Measurements from ENCODE around the gene KRT27. TPM values are rescaled to one million over a fixed set of nuclear protein-coding genes. Genes with fewer than 3 reads are reported as not detected.

KRT27 gene
- total RNA-seq, 1 donor from 2014 or later: not detected

DNA sequence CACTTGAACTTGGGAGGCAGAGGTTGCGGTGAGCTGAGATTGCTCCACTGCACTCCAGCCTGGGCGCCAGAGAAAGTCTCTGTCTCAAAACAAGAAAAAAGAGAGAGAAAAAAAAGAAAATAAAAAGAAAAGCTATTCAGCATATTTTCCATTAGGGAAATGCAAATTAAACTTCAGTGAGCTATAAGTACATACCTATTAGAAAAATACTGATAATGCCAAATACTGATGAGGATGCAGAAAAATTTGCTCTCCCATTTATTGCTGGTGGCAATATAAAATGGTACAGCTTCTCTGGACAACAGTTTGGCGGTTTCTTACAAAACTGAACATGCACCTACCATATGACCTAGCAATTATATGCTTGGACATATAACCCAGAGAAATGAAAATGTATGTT is 30.3 kb upstream of the KRT27 start:
- Histone ChIP-seq H3K9me3 (ENCODE audit: control insufficient read depth in 3 of 3, low read length in 3 of 3) (no peaks in the 10 kb centered on the region), H3K4me1 (ENCODE audit: control insufficient read depth in 3 of 3, insufficient read depth in 3 of 3, low read length in 3 of 3) (peaks cover 0 to under 1% (median 0%) of the 10 kb centered on the region in 3 donors), H3K27me3 (ENCODE audit: control insufficient read depth in 3 of 3, insufficient read depth in 3 of 3, low read length in 3 of 3) (peaks cover 7 to 19% (median 19%) of the 10 kb centered on the region in 3 donors), H3K9ac (ENCODE audit: low read depth in 1 of 3, low read length in 3 of 3) (no peak overlapping the region), H3K36me3 (ENCODE audit: control insufficient read depth in 3 of 3, insufficient read depth in 3 of 3, low read length in 3 of 3) (peaks cover 5 to 6% (median 6%) of the 10 kb centered on the region in 3 donors), H3K4me3 (ENCODE audit: low read length in 3 of 3) (no peak overlapping the region), H3K27ac (ENCODE audit: low read depth, low read length) (no peak overlapping the region)

DNA sequence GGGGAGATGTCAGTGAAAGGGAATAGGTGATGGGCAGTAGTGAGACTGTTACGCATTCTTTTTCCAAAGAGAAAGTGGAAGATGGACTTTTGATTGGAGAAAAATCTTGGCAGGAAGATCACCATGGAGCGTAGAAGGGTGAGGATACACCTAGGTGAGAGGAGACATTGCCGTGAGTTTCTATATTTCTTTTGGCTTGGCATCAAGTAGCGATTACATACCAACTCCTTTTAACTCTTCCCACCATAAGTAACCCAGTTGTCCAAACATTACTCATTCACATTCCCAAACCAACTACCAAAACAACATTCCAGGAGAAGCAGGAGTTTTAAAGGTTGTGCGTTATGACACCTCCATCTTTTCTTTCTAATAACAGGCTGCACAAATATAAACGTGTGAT is 28.1 kb upstream of the KRT27 start:
- Histone ChIP-seq H3K36me3 (ENCODE audit: control insufficient read depth in 3 of 3, insufficient read depth in 3 of 3, low read length in 3 of 3) (no peaks in the 10 kb centered on the region), H3K27ac (ENCODE audit: low read depth, low read length) (no peak overlapping the region), H3K9ac (ENCODE audit: low read depth in 1 of 3, low read length in 3 of 3) (no peak overlapping the region), H3K9me3 (ENCODE audit: control insufficient read depth in 3 of 3, low read length in 3 of 3) (no peaks in the 10 kb centered on the region), H3K4me3 (ENCODE audit: low read length in 3 of 3) (no peak overlapping the region), H3K4me1 (ENCODE audit: control insufficient read depth in 3 of 3, insufficient read depth in 3 of 3, low read length in 3 of 3) (no peaks in the 10 kb centered on the region), H3K27me3 (ENCODE audit: control insufficient read depth in 3 of 3, insufficient read depth in 3 of 3, low read length in 3 of 3) (peaks cover 25 to 39% (median 36%) of the 10 kb centered on the region in 3 donors)

DNA sequence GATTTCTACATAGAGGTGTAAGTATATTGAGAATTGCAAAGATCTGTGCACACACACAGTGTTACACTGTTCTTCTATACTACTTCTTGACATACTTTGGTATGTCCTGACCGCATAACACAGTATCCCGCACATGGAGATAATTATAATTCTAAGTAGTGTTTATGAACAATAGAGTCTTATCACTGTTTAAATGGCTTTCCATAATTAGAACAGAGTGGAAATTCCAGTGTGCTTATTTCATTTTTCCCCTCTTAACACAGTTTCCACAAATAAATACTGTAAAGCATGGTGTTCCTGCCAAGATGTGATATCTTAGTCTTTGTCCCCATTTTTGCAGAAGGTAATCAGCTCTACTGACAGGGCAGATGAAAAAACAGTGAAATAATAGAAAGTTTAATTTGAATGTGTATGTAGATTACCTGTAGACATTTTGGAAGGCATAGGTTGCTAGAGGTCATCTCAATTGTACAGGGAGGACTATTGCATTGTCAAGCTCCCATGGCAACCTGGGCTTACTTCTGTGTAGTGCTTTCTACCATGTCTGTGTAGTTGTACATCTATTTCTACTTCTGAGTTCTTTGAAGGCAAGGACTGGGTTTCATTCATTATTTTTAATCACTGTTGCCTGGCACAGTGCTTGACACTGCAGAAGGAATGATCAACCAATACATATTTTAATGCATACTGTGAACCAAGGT is 27.5 kb upstream of the KRT27 start:
- H3K9me3 ChIP-seq (ENCODE audit: control insufficient read depth in 3 of 3, low read length in 3 of 3): peaks cover 0 to 2% (median 0%) of the 10 kb centered on the region in 3 donors
- H3K27ac ChIP-seq (ENCODE audit: low read depth, low read length): no peak overlapping the region
- H3K4me1 ChIP-seq (ENCODE audit: control insufficient read depth in 3 of 3, insufficient read depth in 3 of 3, low read length in 3 of 3): no peaks in the 10 kb centered on the region
- H3K4me3 ChIP-seq (ENCODE audit: low read length in 3 of 3): no peak overlapping the region
- H3K9ac ChIP-seq (ENCODE audit: low read depth in 1 of 3, low read length in 3 of 3): no peak overlapping the region
- H3K36me3 ChIP-seq (ENCODE audit: control insufficient read depth in 3 of 3, insufficient read depth in 3 of 3, low read length in 3 of 3): no peaks in the 10 kb centered on the region
- peaks cover 31 to 41% (median 39%) of the 10 kb centered on the region in 3 donors for H3K27me3 ChIP-seq (ENCODE audit: control insufficient read depth in 3 of 3, insufficient read depth in 3 of 3, low read length in 3 of 3)

DNA sequence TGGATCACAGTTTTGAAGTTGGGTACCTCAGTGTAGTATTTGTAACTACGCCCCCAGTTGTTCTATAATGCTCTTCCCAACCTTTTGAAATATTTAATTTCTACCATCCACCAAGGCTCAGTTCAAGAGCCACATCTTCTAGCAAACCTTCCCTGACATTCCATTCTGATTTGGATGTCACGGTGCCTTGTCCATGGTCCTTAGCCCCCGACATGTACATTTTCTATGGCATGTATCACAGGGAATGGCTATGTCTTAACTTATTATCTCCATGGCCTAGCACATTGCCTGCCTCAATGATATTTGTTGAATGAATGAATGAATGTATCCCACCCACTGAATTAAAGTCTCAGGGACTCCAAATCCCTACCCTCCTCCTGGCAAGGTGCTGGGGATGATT is 23.8 kb upstream of the KRT27 start:
- no peak overlapping the region for H3K27ac ChIP-seq (ENCODE audit: low read depth, low read length)
- H3K9me3 ChIP-seq (ENCODE audit: control insufficient read depth in 3 of 3, low read length in 3 of 3): peaks cover 0 to 2% (median 0%) of the 10 kb centered on the region in 3 donors
- no peak overlapping the region for H3K4me3 ChIP-seq (ENCODE audit: low read length in 3 of 3)
- no peaks in the 10 kb centered on the region for H3K36me3 ChIP-seq (ENCODE audit: control insufficient read depth in 3 of 3, insufficient read depth in 3 of 3, low read length in 3 of 3)
- H3K27me3 ChIP-seq (ENCODE audit: control insufficient read depth in 3 of 3, insufficient read depth in 3 of 3, low read length in 3 of 3): peaks cover 36 to 46% (median 43%) of the 10 kb centered on the region in 3 donors
- no peaks in the 10 kb centered on the region for H3K4me1 ChIP-seq (ENCODE audit: control insufficient read depth in 3 of 3, insufficient read depth in 3 of 3, low read length in 3 of 3)
- H3K9ac ChIP-seq (ENCODE audit: low read depth in 1 of 3, low read length in 3 of 3): no peak overlapping the region

DNA sequence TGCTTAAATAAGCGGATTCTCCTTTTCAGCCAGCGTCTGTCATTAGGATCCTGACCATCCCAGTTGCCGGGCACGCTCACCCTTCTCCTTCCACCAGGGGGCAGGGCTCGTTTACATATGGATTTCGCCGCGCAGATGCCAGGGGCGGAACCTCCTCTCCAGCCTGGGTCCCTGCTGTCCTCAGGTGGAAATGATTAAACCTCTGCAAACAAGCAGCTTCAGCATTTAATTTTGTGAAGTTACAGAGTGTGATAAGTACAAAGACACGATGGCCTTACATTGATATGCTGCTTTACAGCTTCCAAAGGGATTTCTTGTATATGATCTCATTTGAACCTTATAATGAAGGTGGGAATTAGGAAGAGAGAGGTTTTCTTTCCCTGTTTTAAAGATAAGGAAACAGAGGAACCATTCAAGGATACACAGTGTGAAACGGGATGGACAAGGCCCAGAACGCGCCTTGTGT is 21.3 kb upstream of the KRT27 start:
- Histone ChIP-seq H3K27me3 (ENCODE audit: control insufficient read depth in 3 of 3, insufficient read depth in 3 of 3, low read length in 3 of 3) (peaks cover 35 to 47% (median 40%) of the 10 kb centered on the region in 3 donors), H3K36me3 (ENCODE audit: control insufficient read depth in 3 of 3, insufficient read depth in 3 of 3, low read length in 3 of 3) (no peaks in the 10 kb centered on the region), H3K27ac (ENCODE audit: low read depth, low read length) (no peak overlapping the region), H3K4me3 (ENCODE audit: low read length in 3 of 3) (no peak overlapping the region), H3K9ac (ENCODE audit: low read depth in 1 of 3, low read length in 3 of 3) (no peak overlapping the region), H3K9me3 (ENCODE audit: control insufficient read depth in 3 of 3, low read length in 3 of 3) (peaks cover 0 to 2% (median 0%) of the 10 kb centered on the region in 3 donors), H3K4me1 (ENCODE audit: control insufficient read depth in 3 of 3, insufficient read depth in 3 of 3, low read length in 3 of 3) (no peaks in the 10 kb centered on the region)

DNA sequence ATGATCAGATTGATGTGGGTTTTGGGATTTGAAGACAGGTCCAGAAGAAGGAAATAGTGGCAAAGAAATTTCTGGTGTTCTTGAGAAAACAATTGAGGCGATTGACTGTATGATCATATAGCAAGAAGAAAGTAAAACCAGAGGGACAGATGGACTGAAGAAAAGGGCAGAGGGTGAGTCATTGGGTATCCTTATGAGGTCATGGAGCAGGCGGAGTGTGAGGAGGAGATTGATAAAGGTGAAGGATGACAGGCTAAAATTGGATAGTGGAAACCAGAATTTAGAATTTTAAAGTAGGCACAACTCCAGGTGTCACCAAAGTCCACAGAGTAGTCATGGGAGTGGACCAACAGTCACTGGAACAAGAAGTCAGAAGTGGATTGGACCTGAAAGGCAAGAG is 18.8 kb upstream of the KRT27 start:
- Histone ChIP-seq H3K4me1 (ENCODE audit: control insufficient read depth in 3 of 3, insufficient read depth in 3 of 3, low read length in 3 of 3) (no peaks in the 10 kb centered on the region), H3K36me3 (ENCODE audit: control insufficient read depth in 3 of 3, insufficient read depth in 3 of 3, low read length in 3 of 3) (no peaks in the 10 kb centered on the region), H3K27ac (ENCODE audit: low read depth, low read length) (no peak overlapping the region), H3K9ac (ENCODE audit: low read depth in 1 of 3, low read length in 3 of 3) (no peak overlapping the region), H3K9me3 (ENCODE audit: control insufficient read depth in 3 of 3, low read length in 3 of 3) (peaks cover 0 to 2% (median 0%) of the 10 kb centered on the region in 3 donors), H3K4me3 (ENCODE audit: low read length in 3 of 3) (no peak overlapping the region), H3K27me3 (ENCODE audit: control insufficient read depth in 3 of 3, insufficient read depth in 3 of 3, low read length in 3 of 3) (peaks cover 29 to 37% (median 35%) of the 10 kb centered on the region in 3 donors)

DNA sequence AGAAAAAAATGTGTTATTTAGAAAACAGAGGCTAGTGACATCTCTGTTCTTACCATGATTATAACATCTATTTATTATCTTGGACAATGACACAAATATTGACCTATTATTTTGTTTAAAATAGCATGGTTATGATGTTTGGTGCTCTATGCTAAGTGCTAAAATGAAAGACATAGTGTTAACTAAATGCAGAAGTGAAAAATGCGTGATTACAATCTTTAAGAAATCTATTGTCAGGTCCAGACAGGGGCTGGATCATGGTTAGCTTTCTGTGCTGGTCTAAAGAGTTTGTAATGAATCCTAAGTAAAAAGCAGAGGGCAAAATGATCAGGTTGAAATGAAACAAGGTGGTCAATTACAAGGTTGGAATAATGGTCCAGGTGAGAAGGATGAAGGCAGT is 18.0 kb upstream of the KRT27 start:
- Histone ChIP-seq H3K4me3 (ENCODE audit: low read length in 3 of 3) (no peak overlapping the region), H3K9me3 (ENCODE audit: control insufficient read depth in 3 of 3, low read length in 3 of 3) (peaks cover 0 to 2% (median 0%) of the 10 kb centered on the region in 3 donors), H3K27ac (ENCODE audit: low read depth, low read length) (no peak overlapping the region), H3K9ac (ENCODE audit: low read depth in 1 of 3, low read length in 3 of 3) (no peak overlapping the region), H3K36me3 (ENCODE audit: control insufficient read depth in 3 of 3, insufficient read depth in 3 of 3, low read length in 3 of 3) (no peaks in the 10 kb centered on the region), H3K27me3 (ENCODE audit: control insufficient read depth in 3 of 3, insufficient read depth in 3 of 3, low read length in 3 of 3) (peaks cover 25 to 36% (median 32%) of the 10 kb centered on the region in 3 donors), H3K4me1 (ENCODE audit: control insufficient read depth in 3 of 3, insufficient read depth in 3 of 3, low read length in 3 of 3) (no peaks in the 10 kb centered on the region)

DNA sequence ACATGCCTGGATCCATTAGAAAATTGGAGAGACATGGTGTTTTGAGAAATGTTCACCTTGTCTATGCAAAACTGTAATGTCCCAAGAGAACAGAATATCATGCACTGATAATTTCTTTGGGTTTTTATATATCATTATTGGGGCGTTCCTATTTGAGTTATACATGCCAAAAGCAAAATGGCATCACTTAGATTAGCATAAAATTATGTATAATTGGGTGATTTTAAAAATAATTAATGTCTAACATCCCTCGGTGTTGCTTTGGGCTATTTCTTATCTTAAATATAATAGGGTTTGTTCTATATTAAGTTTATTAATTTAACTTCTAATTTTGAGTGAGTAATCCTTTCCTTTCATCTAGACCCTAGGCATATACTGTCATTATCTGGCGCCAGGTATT is 17.5 kb upstream of the KRT27 start, which contains the start of gene KRT28:
TSS of gene KRT28 (minus strand) at position 101 of the 400 bp plus-strand sequence. CDS start at position 35, 66 bp downstream.
- no peak within 1 kb of the TSS for H3K9ac ChIP-seq (ENCODE audit: low read depth in 1 of 3, low read length in 3 of 3)
- H3K27ac ChIP-seq (ENCODE audit: low read depth, low read length): no peak within 1 kb of the TSS
- H3K9me3 ChIP-seq (ENCODE audit: control insufficient read depth in 3 of 3, low read length in 3 of 3): no peaks in the 10 kb centered on the region
- no peaks in the 10 kb centered on the region for H3K36me3 ChIP-seq (ENCODE audit: control insufficient read depth in 3 of 3, insufficient read depth in 3 of 3, low read length in 3 of 3)
- no peaks in the 10 kb centered on the region for H3K4me1 ChIP-seq (ENCODE audit: control insufficient read depth in 3 of 3, insufficient read depth in 3 of 3, low read length in 3 of 3)
- no peak within 1 kb of the TSS for H3K4me3 ChIP-seq (ENCODE audit: low read length in 3 of 3)
- peaks cover 29 to 38% (median 30%) of the 10 kb centered on the region in 3 donors for H3K27me3 ChIP-seq (ENCODE audit: control insufficient read depth in 3 of 3, insufficient read depth in 3 of 3, low read length in 3 of 3)

DNA sequence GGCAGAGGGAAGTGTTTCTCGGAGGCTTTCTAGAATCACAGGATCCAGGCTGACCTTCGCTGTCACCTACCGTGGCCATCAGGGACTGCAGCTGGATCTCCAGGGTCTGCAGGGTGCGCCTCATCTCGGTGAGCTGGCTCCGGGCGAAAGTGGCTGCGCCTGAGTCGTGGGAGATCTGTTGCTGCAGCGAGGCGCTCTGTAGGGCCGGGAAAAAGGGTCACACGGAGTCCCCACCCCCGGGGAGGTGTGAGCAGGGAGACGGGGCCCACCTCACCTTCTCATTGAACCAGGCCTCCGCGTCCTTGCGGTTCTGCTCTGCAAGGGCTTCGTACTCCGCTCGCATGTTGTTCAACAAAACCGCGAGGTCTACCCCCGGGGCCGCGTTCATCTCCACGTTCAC is 14.5 kb upstream of the KRT27 start:
- no peak overlapping the region for H3K9ac ChIP-seq (ENCODE audit: low read depth in 1 of 3, low read length in 3 of 3)
- H3K4me1 ChIP-seq (ENCODE audit: control insufficient read depth in 3 of 3, insufficient read depth in 3 of 3, low read length in 3 of 3): no peaks in the 10 kb centered on the region
- no peaks in the 10 kb centered on the region for H3K9me3 ChIP-seq (ENCODE audit: control insufficient read depth in 3 of 3, low read length in 3 of 3)
- peaks cover 22 to 32% (median 23%) of the 10 kb centered on the region in 3 donors for H3K27me3 ChIP-seq (ENCODE audit: control insufficient read depth in 3 of 3, insufficient read depth in 3 of 3, low read length in 3 of 3)
- no peak overlapping the region for H3K27ac ChIP-seq (ENCODE audit: low read depth, low read length)
- no peak overlapping the region for H3K4me3 ChIP-seq (ENCODE audit: low read length in 3 of 3)
- no peaks in the 10 kb centered on the region for H3K36me3 ChIP-seq (ENCODE audit: control insufficient read depth in 3 of 3, insufficient read depth in 3 of 3, low read length in 3 of 3)

DNA sequence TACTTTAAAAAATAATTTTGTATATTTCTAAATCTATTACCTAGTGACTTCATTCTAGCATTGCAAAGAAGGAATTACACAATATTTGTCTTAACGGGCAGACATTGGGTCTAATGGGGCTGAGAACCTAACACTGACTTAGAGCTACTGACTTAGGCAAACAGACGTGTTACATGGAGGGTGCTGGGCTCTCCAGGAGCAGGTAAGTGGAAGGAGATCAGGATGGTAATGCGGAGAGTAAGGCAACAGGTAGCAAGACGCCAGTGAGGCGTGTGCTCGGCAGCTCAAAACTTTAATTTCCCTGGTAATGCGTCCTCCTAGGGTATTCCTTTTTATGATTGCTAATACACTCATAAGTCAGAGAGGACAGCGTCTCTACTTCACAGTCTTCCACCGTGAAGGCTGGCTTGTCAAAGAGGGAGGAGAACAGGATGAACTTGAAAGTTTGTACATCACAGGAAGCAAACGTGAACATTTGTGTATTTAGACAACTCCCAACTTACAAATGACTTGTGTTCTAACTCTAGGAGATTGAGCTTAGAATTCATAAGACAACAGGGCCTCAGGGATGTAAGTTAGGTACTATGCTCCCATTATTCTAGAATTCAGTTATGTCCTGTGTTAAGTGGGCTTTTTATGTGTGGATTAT is 12.8 kb upstream of the KRT27 start:
- peaks cover 20 to 23% (median 21%) of the 10 kb centered on the region in 3 donors for H3K27me3 ChIP-seq (ENCODE audit: control insufficient read depth in 3 of 3, insufficient read depth in 3 of 3, low read length in 3 of 3)
- H3K9ac ChIP-seq (ENCODE audit: low read depth in 1 of 3, low read length in 3 of 3): no peak overlapping the region
- no peaks in the 10 kb centered on the region for H3K4me1 ChIP-seq (ENCODE audit: control insufficient read depth in 3 of 3, insufficient read depth in 3 of 3, low read length in 3 of 3)
- H3K4me3 ChIP-seq (ENCODE audit: low read length in 3 of 3): no peak overlapping the region
- H3K27ac ChIP-seq (ENCODE audit: low read depth, low read length): no peak overlapping the region
- H3K9me3 ChIP-seq (ENCODE audit: control insufficient read depth in 3 of 3, low read length in 3 of 3): no peaks in the 10 kb centered on the region
- no peaks in the 10 kb centered on the region for H3K36me3 ChIP-seq (ENCODE audit: control insufficient read depth in 3 of 3, insufficient read depth in 3 of 3, low read length in 3 of 3)

Data from skeletal muscle tissue (tissue), 4 donors.